Thoracic aorta (tissue), 2 donors: ENCODE data around the gene C16orf89. TPM values are rescaled to one million over a fixed set of nuclear protein-coding genes. Genes with fewer than 3 reads are reported as not detected.

Experiments used
- ATAC-seq: fragments of 150-250 bp; one replicate; pipeline ENCODE4 v1.8.0; 2017; ENCODE audit warnings: low read depth; ENCODE audit not compliant: insufficient number of reproducible peaks, low FRiP score
- DNase-seq: peaks from one replicate; pipeline ENCODE4 v3.0.0-alpha.2; 2020; ENCODE audit warnings: low spot score
- H3K27ac ChIP-seq, 2 donors: fragments of 200-600 bp; sonication (generic); 1 replicate in 1 of 2; 2 replicates in 1 of 2; pipeline ENCODE4 v1.5.1; 2016; ENCODE audit warnings: mild to moderate bottlenecking in 2 of 2, moderate library complexity in 2 of 2
- H3K27me3 ChIP-seq: fragments of 200-600 bp; sonication (generic); replicated peaks from 2 replicates; pipeline ENCODE4 v1.6.0; 2016; ENCODE audit warnings: mild to moderate bottlenecking; ENCODE audit not compliant: insufficient read depth
- H3K36me3 ChIP-seq: fragments of 200-600 bp; sonication (generic); one replicate; pipeline ENCODE4 v1.5.1; 2016
- H3K4me1 ChIP-seq, 2 donors: fragments of 200-600 bp; sonication (generic); 1 replicate in 1 of 2; 2 replicates in 1 of 2; pipeline versions ENCODE4 v1.5.1 to v1.6.0; 2016; ENCODE audit warnings: low read depth in 2 of 2, mild to moderate bottlenecking in 1 of 2; ENCODE audit not compliant: control insufficient read depth in 1 of 2
- H3K4me3 ChIP-seq: fragments of 200-600 bp; sonication (generic); 2 replicates; pipeline ENCODE4 v1.5.1; 2016; ENCODE audit warnings: mild to moderate bottlenecking
- H3K9me3 ChIP-seq: fragments of 200-600 bp; sonication (generic); 2 replicates; pipeline ENCODE4 v1.5.1; 2016
- total RNA-seq, 2 donors: library from RNA; depleted of rRNA; stranded (reverse); fragments of >200 nt; gene quantifications; one replicate each; pipeline versions ENCODE4 v1.1.0 to v1.2.3, GENCODE V29; 2016
- TF ChIP-seq, protein P1 (sequence below): fragments of 200-600 bp; sonication (generic); IDR thresholded peaks from one replicate; pipeline ENCODE4 v1.5.1; 2019; ENCODE audit warnings: antibody characterized with exemption

C16orf89 gene
- total RNA-seq, 2 donors from 2014 or later: 11.6 to 21.4 TPM

DNA sequence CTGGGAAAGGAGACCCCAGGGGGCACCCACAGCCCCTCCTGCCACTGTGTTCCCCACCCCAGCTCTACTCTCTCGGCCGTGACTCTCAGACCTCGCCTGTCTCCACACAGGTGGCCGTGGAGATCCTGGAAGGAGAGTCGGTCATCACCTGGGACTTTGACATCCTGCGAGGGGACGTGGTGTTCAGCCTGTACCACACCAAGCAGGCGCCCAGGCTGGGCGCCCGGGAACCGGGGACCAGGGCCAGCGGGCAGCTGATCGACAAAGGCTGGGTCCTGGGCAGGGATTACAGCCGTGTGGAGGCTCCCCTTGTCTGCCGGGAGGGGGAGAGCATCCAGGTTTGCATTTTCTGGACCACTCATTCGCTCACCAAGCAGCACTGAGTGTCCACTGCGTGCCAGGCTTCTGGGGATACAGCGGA lies 57.4 kb downstream of the C16orf89 start:
- Histone ChIP-seq H3K27ac (no peak overlapping the region), H3K36me3 (no peaks in the 10 kb centered on the region), H3K27me3 (no peaks in the 10 kb centered on the region), H3K4me3 (no peak overlapping the region), H3K4me1 (no peaks in the 10 kb centered on the region), H3K9me3 (no peaks in the 10 kb centered on the region)
- ATAC-seq (no peak), DNase-seq (no peak)
- TF ChIP-seq, protein P1, sequence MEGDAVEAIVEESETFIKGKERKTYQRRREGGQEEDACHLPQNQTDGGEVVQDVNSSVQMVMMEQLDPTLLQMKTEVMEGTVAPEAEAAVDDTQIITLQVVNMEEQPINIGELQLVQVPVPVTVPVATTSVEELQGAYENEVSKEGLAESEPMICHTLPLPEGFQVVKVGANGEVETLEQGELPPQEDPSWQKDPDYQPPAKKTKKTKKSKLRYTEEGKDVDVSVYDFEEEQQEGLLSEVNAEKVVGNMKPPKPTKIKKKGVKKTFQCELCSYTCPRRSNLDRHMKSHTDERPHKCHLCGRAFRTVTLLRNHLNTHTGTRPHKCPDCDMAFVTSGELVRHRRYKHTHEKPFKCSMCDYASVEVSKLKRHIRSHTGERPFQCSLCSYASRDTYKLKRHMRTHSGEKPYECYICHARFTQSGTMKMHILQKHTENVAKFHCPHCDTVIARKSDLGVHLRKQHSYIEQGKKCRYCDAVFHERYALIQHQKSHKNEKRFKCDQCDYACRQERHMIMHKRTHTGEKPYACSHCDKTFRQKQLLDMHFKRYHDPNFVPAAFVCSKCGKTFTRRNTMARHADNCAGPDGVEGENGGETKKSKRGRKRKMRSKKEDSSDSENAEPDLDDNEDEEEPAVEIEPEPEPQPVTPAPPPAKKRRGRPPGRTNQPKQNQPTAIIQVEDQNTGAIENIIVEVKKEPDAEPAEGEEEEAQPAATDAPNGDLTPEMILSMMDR: no peak

DNA sequence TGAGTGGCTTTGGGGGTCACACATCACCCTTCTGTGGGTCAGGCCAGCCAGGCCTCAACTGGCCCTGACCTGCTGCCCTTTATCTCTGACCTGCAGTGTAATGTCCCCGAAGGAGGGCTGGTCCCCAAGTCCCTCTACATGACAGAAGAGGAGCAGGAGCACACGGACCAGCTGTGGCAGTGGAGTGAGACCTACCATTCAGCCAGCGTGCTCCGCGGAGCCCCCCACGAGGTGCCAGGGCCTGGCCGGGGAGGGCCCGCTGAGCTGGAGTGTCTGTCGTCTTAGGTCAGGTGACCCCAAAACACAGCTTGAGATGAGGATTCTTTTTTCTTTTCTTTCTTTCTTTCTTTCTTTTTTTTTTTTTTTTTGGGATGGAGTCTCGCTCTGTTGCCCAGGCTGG lies 58.5 kb downstream of the C16orf89 start:
- H3K27ac ChIP-seq: no peak overlapping the region
- H3K4me3 ChIP-seq: no peak overlapping the region
- no peaks in the 10 kb centered on the region for H3K4me1 ChIP-seq
- TF ChIP-seq, protein P1: no peak
- no peak for DNase-seq
- no peaks in the 10 kb centered on the region for H3K9me3 ChIP-seq
- H3K36me3 ChIP-seq: no peaks in the 10 kb centered on the region
- no peaks in the 10 kb centered on the region for H3K27me3 ChIP-seq
- ATAC-seq: no peak

DNA sequence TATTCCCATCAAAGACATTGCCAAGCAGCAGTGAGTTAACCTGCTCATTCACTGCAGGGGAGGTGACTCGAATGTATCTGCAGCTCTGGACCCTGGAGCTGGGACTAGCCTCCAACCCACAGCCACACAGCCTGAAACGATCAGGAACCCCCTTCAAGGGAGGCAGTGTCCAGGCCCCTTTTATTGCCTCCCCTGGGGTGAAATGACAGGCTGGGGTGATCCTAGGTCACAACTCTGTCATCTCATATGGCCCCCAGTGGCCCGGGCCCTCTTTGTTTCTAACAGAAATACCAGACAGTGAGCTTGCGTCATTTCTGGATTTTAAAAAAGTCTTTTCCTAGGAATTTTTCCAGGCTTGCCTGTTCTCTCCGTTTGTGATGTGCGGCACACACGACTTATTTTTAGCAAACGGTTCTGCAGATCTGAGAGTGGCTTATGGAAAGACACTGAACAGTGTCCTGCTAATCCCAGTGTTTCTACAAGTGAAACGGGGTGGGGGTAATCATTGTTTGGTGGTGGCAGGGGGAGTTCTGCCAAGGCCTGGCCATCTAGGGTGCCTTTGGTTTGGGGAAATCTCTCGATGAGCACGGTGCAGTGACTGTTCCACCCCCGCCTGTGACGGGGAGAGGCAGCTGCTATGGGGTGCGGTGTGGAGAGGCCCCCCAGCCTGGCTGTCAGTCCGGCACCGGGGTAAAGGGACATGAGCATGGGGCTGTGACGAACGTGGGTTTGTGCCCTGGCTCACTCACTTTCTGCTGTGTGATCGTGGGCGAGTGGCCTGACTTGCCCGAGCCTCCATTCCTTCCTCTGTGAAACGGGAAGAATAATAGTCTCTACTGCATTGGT lies 59.2 kb downstream of the C16orf89 start:
- H3K27ac ChIP-seq: no peak overlapping the region
- no peaks in the 10 kb centered on the region for H3K36me3 ChIP-seq
- no peaks in the 10 kb centered on the region for H3K9me3 ChIP-seq
- ATAC-seq: no peak
- DNase-seq: no peak
- no peaks in the 10 kb centered on the region for H3K27me3 ChIP-seq
- no peak overlapping the region for H3K4me3 ChIP-seq
- TF ChIP-seq, protein P1: no peak
- no peaks in the 10 kb centered on the region for H3K4me1 ChIP-seq

DNA sequence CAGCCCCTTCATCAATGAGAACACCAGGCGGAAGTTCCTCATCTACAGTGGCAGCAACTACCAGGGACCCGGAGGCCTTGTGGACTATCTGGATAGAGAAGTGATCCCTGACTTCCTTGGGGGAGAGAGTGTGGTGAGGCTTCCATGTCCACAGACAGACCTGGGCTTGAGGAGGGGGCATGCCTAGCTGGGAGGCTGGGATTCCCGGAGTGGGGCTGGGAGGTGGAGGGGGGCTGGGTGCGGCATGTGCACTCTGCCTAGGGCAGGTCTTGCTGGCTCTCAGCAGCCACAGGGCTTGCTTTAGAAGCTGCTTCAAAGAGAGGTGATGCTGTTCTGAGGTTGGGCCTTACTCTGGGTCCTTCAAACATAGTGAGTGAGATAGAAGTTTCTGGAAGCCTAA lies 59.8 kb downstream of the C16orf89 start:
- no peaks in the 10 kb centered on the region for H3K27me3 ChIP-seq
- TF ChIP-seq, protein P1: no peak
- no peak overlapping the region for H3K27ac ChIP-seq
- no peaks in the 10 kb centered on the region for H3K4me1 ChIP-seq
- H3K36me3 ChIP-seq: no peaks in the 10 kb centered on the region
- H3K9me3 ChIP-seq: no peaks in the 10 kb centered on the region
- no peak for DNase-seq
- ATAC-seq: no peak
- no peak overlapping the region for H3K4me3 ChIP-seq

DNA sequence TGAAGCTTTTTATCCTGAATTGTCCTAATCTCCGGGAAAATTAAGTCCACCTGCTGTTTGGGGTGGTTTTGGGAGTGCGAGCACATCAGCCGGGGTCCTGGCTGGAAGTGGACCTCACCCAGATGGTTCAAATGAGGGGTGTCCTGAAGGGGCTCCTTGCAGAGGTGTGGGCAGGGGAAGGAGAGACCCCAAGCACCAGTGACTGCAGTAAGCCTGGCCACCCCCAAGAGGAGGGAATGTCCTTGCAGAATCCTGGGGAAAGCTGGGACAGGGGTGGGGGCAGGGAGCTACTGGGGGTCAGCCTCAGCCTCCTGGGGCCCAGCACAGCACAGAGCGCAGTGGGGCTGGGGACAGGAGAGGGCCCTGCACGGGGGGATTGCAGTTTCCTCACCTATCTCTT lies 61.4 kb downstream of the C16orf89 start:
- no peaks in the 10 kb centered on the region for H3K4me1 ChIP-seq
- no peak for ATAC-seq
- H3K27me3 ChIP-seq: no peaks in the 10 kb centered on the region
- no peak overlapping the region for H3K27ac ChIP-seq
- no peaks in the 10 kb centered on the region for H3K9me3 ChIP-seq
- H3K36me3 ChIP-seq: no peaks in the 10 kb centered on the region
- no peak overlapping the region for H3K4me3 ChIP-seq
- no peak for DNase-seq
- TF ChIP-seq, protein P1: no peak
